IMR-90 (cell line): ENCODE data around the gene NFASC. TPM values are rescaled to one million over a fixed set of nuclear protein-coding genes. Genes with fewer than 3 reads are reported as not detected.

Experiments used
- ATAC-seq: fragments of 200-7000 bp; cut with Tn5 transposase; 2 replicates; pipeline ENCODE4 v1.9.1; 2020; ENCODE audit warnings: low read depth, mild to moderate bottlenecking, moderate library complexity
- BruUV-seq: library from RNA; stranded (reverse); fragments of 400-500 nt; replicated peaks from 2 replicates; lab custom pipeline; 2021; lab: Mats Ljungman, UMichigan
- CTCF ChIA-PET: fragments of 300-600 bp; formaldehyde crosslinking; extraction: SDS; loops from one replicate; lab custom pipeline; 2021; ENCODE audit warnings: antibody characterized with exemption; lab: Yijun Ruan, JAX
- POLR2A ChIA-PET: fragments of 300-600 bp; sonication (Branson Sonifier 250); formaldehyde crosslinking; loops from one replicate; lab custom pipeline; 2022; ENCODE audit warnings: antibody characterized with exemption; ENCODE audit not compliant: unreplicated experiment; lab: Charles Lee
- DNase-seq: peaks from one replicate; pipeline ENCODE4 v3.0.0; 2013
- H2AFZ ChIP-seq: replicated peaks from 2 replicates; pipeline ENCODE3; 2013; ENCODE audit warnings: low read length, mild to moderate bottlenecking; ENCODE audit not compliant: poor library complexity
- H2AK5ac ChIP-seq: 2 replicates; pipeline ENCODE4 v1.6.1; 2013; ENCODE audit warnings: low read depth, low read length, inconsistent platforms
- H2AK9ac ChIP-seq: replicated peaks from 2 replicates; pipeline ENCODE3; 2013; ENCODE audit warnings: mild to moderate bottlenecking, low read depth, low read length, moderate library complexity; ENCODE audit not compliant: poor library complexity
- H2BK120ac ChIP-seq: 2 replicates; pipeline ENCODE4 v1.6.1; 2013; ENCODE audit warnings: low read depth, low read length, inconsistent platforms
- H2BK15ac ChIP-seq: 3 replicates; pipeline ENCODE4 v1.6.1; 2013; ENCODE audit warnings: low read depth, low read length, inconsistent platforms
- H2BK20ac ChIP-seq: 2 replicates; pipeline ENCODE4 v1.6.1; 2013; ENCODE audit warnings: low read depth, mild to moderate bottlenecking, inconsistent platforms, low read length, moderate library complexity
- H2BK5ac ChIP-seq: 2 replicates; pipeline ENCODE4 v1.6.1; 2013; ENCODE audit warnings: mild to moderate bottlenecking, low read depth, low read length, inconsistent platforms; ENCODE audit not compliant: poor library complexity, severe bottlenecking
- H3K14ac ChIP-seq: replicated peaks from 2 replicates; pipeline ENCODE4 v1.6.1; 2013; ENCODE audit warnings: low read depth, low read length, inconsistent platforms
- H3K18ac ChIP-seq: 2 replicates; pipeline ENCODE4 v1.6.1; 2013; ENCODE audit warnings: low read depth, low read length, control low read depth
- H3K23ac ChIP-seq: 2 replicates; pipeline ENCODE4 v1.6.1; 2013; ENCODE audit warnings: low read depth, low read length, inconsistent platforms
- H3K27ac ChIP-seq: 2 replicates; pipeline ENCODE4 v1.5.1; 2013; ENCODE audit warnings: mild to moderate bottlenecking, control low read depth, low read length; ENCODE audit not compliant: insufficient read depth
- H3K27me3 ChIP-seq: 2 replicates; pipeline ENCODE4 v1.6.1; 2013; ENCODE audit warnings: low read length; ENCODE audit not compliant: control insufficient read depth, insufficient read depth
- H3K36me3 ChIP-seq: 2 replicates; pipeline ENCODE4 v1.6.1; 2013; ENCODE audit warnings: low read length, mixed read lengths; ENCODE audit not compliant: control insufficient read depth, insufficient read depth
- H3K4ac ChIP-seq: 2 replicates; pipeline ENCODE4 v1.6.1; 2013; ENCODE audit warnings: low read depth, low read length, inconsistent platforms
- H3K4me1 ChIP-seq: 2 replicates; pipeline ENCODE4 v1.6.1; 2013; ENCODE audit warnings: low read length, mixed read lengths; ENCODE audit not compliant: control insufficient read depth, insufficient read depth
- H3K4me2 ChIP-seq: 2 replicates; pipeline ENCODE4 v1.6.1; 2013; ENCODE audit warnings: low read depth, mild to moderate bottlenecking, control low read depth, low read length, moderate library complexity
- H3K4me3 ChIP-seq: 2 replicates; pipeline ENCODE4 v1.5.1; 2013; ENCODE audit warnings: low read depth, mild to moderate bottlenecking, control low read depth, low read length, moderate library complexity; ENCODE audit not compliant: insufficient read depth
- H3K56ac ChIP-seq: 2 replicates; pipeline ENCODE4 v1.6.1; 2013; ENCODE audit warnings: low read length, inconsistent platforms; ENCODE audit not compliant: insufficient read depth; ENCODE audit errors: extremely low read depth
- H3K79me1 ChIP-seq, 2 experiments: 2 replicates each; pipeline ENCODE4 v1.6.1; 2013; ENCODE audit warnings: low read length in 2 of 2, inconsistent platforms in 1 of 2, low read depth in 1 of 2
- H3K9ac ChIP-seq: 2 replicates; pipeline ENCODE4 v1.6.1; 2013; ENCODE audit warnings: low read depth, low read length, control low read depth
- H3K9me1 ChIP-seq: 2 replicates; pipeline ENCODE4 v1.6.1; 2013; ENCODE audit warnings: low read length, inconsistent platforms; ENCODE audit not compliant: insufficient read depth
- H3K9me3 ChIP-seq: 2 replicates; pipeline ENCODE4 v1.6.1; 2013; ENCODE audit warnings: low read length; ENCODE audit not compliant: control insufficient read depth, insufficient read depth
- H4K20me1 ChIP-seq: 2 replicates; pipeline ENCODE4 v1.6.1; 2013; ENCODE audit warnings: low read length, inconsistent platforms; ENCODE audit not compliant: insufficient read depth
- H4K5ac ChIP-seq: 2 replicates; pipeline ENCODE4 v1.6.1; 2013; ENCODE audit warnings: mild to moderate bottlenecking, low read depth, low read length, control low read depth
- H4K8ac ChIP-seq, 2 experiments: 2 replicates each; pipeline ENCODE4 v1.6.1; 2013; ENCODE audit warnings: low read depth in 2 of 2, low read length in 2 of 2, control low read depth in 1 of 2, inconsistent platforms in 1 of 2
- H4K91ac ChIP-seq: 2 replicates; pipeline ENCODE4 v1.6.1; 2013; ENCODE audit warnings: low read depth, low read length, inconsistent platforms; ENCODE audit not compliant: insufficient read depth
- BHLHE40 ChIP-seq: fragments of 150-350 bp; IDR thresholded peaks from 2 replicates; pipeline ENCODE4 v1.6.1; 2016; ENCODE audit warnings: mild to moderate bottlenecking, low read depth, low read length
- CEBPB ChIP-seq: IDR thresholded peaks from 2 replicates; pipeline ENCODE4 v1.6.1; 2012; ENCODE audit warnings: low read depth, low read length, improper control_type of control experiment
- CHD1 ChIP-seq: IDR thresholded peaks from 2 replicates; pipeline ENCODE4 v1.6.1; 2012; ENCODE audit warnings: low read depth, low read length, improper control_type of control experiment
- CTCF ChIP-seq: conservative IDR thresholded peaks from 2 replicates; pipeline ENCODE4 v1.5.1; 2012; ENCODE audit warnings: mild to moderate bottlenecking, low read depth, low read length, improper control_type of control experiment
- FOS ChIP-seq: fragments of 150-350 bp; IDR thresholded peaks from 2 replicates; pipeline ENCODE4 v1.6.1; 2016; ENCODE audit warnings: low read depth, low read length
- MAFK ChIP-seq: IDR thresholded peaks from 2 replicates; pipeline ENCODE4 v1.6.1; 2012; ENCODE audit warnings: low read depth, low read length, improper control_type of control experiment
- MAZ ChIP-seq: IDR thresholded peaks from 2 replicates; pipeline ENCODE4 v1.6.1; 2012; ENCODE audit warnings: low read depth, mild to moderate bottlenecking, low read length, improper control_type of control experiment, moderate library complexity, borderline replicate concordance
- MXI1 ChIP-seq: IDR thresholded peaks from 2 replicates; pipeline ENCODE4 v1.6.1; 2012; ENCODE audit warnings: low read depth, mild to moderate bottlenecking, low read length, moderate library complexity, borderline replicate concordance
- NFE2L2 ChIP-seq: fragments of 150-350 bp; IDR thresholded peaks from 2 replicates; pipeline ENCODE4 v1.6.1; 2016; ENCODE audit warnings: low read depth, mild to moderate bottlenecking, low read length
- POLR2A ChIP-seq: IDR thresholded peaks from 2 replicates; pipeline ENCODE4 v1.6.1; 2012; ENCODE audit warnings: mild to moderate bottlenecking, low read depth, low read length
- RAD21 ChIP-seq: IDR thresholded peaks from 2 replicates; pipeline ENCODE4 v1.6.1; 2012; ENCODE audit warnings: low read length, improper control_type of control experiment
- RCOR1 ChIP-seq: IDR thresholded peaks from 2 replicates; pipeline ENCODE4 v1.6.1; 2012; ENCODE audit warnings: mild to moderate bottlenecking, low read length, improper control_type of control experiment; ENCODE audit not compliant: insufficient replicate concordance
- RFX5 ChIP-seq: IDR thresholded peaks from 2 replicates; pipeline ENCODE4 v1.8.0; 2012; ENCODE audit warnings: low read depth, mild to moderate bottlenecking, low read length, moderate library complexity
- SMC3 ChIP-seq: fragments of 150-350 bp; IDR thresholded peaks from 2 replicates; pipeline ENCODE4 v1.6.1; 2016; ENCODE audit warnings: low read depth, mild to moderate bottlenecking, antibody characterized with exemption, low read length, moderate library complexity
- WGBS, 2 experiments: methylation state at CpG; one replicate each; pipeline versions ENCODE4 v1.1.5 to v1.1.7; 2013; ENCODE audit warnings: missing lambda C conversion rate in 2 of 2; ENCODE audit not compliant: insufficient read length in 1 of 2; ENCODE audit errors: extremely low coverage in 2 of 2; 5-methylcytosine and 5-hydroxymethylcytosine counted together
- dilution Hi-C: fragments of 300-500 bp; cut with HindIII; formaldehyde crosslinking; loops from one replicate; pipeline ENCODE4 v1.14.3; 2018; ENCODE audit warnings: low sequenced_read_pairs; ENCODE audit not compliant: unreplicated experiment
- in situ Hi-C: fragments of 300-500 bp; cut with MboI; formaldehyde crosslinking; loops from 3 replicates; pipeline ENCODE4 v1.14.3; 2019; ENCODE audit warnings: low sequenced_read_pairs, inconsistent platforms, mixed read lengths
- intact Hi-C: fragments of 100-400 bp; cut with micrococcal nuclease; formaldehyde crosslinking; loops from 2 replicates; pipeline ENCODE4 v1.10.0; 2022
- polyA plus RNA-seq, 3 experiments: library from polyadenylated mRNA; depleted of rRNA; stranded (reverse); fragments of >200 nt; gene quantifications; 2 replicates each; pipeline ENCODE4 v1.2.3, GENCODE V29; 2012; ENCODE audit warnings: low replicate concordance in 1 of 3
- total RNA-seq: library from RNA; depleted of rRNA; stranded (reverse); fragments of >200 nt; gene quantifications from 2 replicates; pipeline ENCODE4 v1.2.3, GENCODE V29; 2012
- TF ChIP-seq, protein P1 (sequence below): fragments of 150-350 bp; IDR thresholded peaks from 2 replicates; pipeline ENCODE4 v1.6.1; 2017; ENCODE audit warnings: mild to moderate bottlenecking, antibody characterized with exemption, low read length, low read depth

NFASC gene
- total and polyA plus RNA-seq, 2 of the 4 experiments (the other 2 are of a cell fraction) = 0.18 to 0.79 TPM

DNA sequence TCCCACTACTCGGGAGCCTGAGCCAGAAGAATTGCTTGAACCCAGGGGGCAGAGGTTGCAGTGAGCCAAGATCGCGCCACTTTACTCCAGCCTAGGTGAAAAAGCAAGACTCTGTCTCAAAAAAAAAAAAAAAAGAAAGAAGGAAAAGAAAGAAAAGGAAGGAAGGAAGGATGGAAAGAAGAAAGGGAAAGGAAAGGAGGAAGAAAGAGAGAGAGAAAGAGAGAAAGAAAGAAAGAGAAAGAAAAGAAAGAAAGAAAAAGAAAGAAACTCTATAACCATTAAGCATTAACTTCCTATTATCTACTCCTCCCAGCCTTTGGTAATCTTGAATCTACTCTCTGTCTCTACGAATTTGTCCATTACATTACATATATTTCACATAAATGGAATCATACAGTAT lies 6.9 kb upstream of the NFASC start:
- H3K9me1 ChIP-seq = no peaks in the 10 kb centered on the region
- no peak overlapping the region for H2AK5ac ChIP-seq
- no peaks in the 10 kb centered on the region for H3K4me1 ChIP-seq
- WGBS, 2 experiments = no CpG with 5 or more reads among the region's 4 CpGs
- no TSS peak for BruUV-seq
- dilution Hi-C loops (no loop called here), in situ Hi-C loops (no loop called here), intact Hi-C loops (no loop called here)
- no peak overlapping the region for H4K5ac ChIP-seq
- TF ChIP-seq RAD21 = no peak
- TF ChIP-seq RFX5 = no peak
- no peak for TF ChIP-seq FOS
- no peak for TF ChIP-seq RCOR1
- TF ChIP-seq MXI1 = no peak
- TF ChIP-seq NFE2L2 = no peak
- TF ChIP-seq MAZ = no peak
- no peak for TF ChIP-seq BHLHE40
- TF ChIP-seq SMC3 = no peak
- TF ChIP-seq, protein P1, sequence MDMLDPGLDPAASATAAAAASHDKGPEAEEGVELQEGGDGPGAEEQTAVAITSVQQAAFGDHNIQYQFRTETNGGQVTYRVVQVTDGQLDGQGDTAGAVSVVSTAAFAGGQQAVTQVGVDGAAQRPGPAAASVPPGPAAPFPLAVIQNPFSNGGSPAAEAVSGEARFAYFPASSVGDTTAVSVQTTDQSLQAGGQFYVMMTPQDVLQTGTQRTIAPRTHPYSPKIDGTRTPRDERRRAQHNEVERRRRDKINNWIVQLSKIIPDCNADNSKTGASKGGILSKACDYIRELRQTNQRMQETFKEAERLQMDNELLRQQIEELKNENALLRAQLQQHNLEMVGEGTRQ = no peak
- no peak for TF ChIP-seq CTCF
- TF ChIP-seq MAFK = no peak
- TF ChIP-seq CEBPB = no peak
- no peak for TF ChIP-seq POLR2A
- TF ChIP-seq CHD1 = no peak
- H2AFZ ChIP-seq = no peak overlapping the region
- ChIA-PET CTCF (no interaction called here), POLR2A (no interaction called here)
- no peak overlapping the region for H2BK5ac ChIP-seq
- H3K4ac ChIP-seq = no peak overlapping the region
- no peak overlapping the region for H3K18ac ChIP-seq
- H3K27me3 ChIP-seq = 0 out of 2 replicates have a peak, but pooled peaks cover 3% of the 10 kb centered on the region
- no peak overlapping the region for H2BK15ac ChIP-seq
- no peak overlapping the region for H3K14ac ChIP-seq
- H2BK20ac ChIP-seq = no peak overlapping the region
- H2BK120ac ChIP-seq = no peak overlapping the region
- no peaks in the 10 kb centered on the region for H3K9me3 ChIP-seq
- ATAC-seq (no peak), DNase-seq (no peak)
- no peak overlapping the region for H3K4me3 ChIP-seq
- no peak overlapping the region for H2AK9ac ChIP-seq
- no peaks in the 10 kb centered on the region; the same call in 1 of the 2 replicates for H4K20me1 ChIP-seq
- no peak overlapping the region for H4K8ac ChIP-seq
- H3K56ac ChIP-seq = no peak overlapping the region
- H4K91ac ChIP-seq = no peak overlapping the region
- no peak overlapping the region for H3K23ac ChIP-seq
- H3K4me2 ChIP-seq = no peak overlapping the region
- no peak overlapping the region for H3K9ac ChIP-seq
- H3K36me3 ChIP-seq = no peaks in the 10 kb centered on the region
- no peak overlapping the region for H3K27ac ChIP-seq
- no peaks in the 10 kb centered on the region for H3K79me1 ChIP-seq
